ENCODE measurements around the gene SHCBP1.
"Not testable (repeated sequence)": the region's sequence is repeated elsewhere in the genome, so short reads cannot be mapped to it uniquely, and the experiment has no call there.

SHCBP1 gene

GRCh38 chr16:46621006-46621933 is at the start of gene SHCBP1:
SHCBP1 (minus strand) TSS chr16:46621379; CDS start chr16:46621359, 20 bp downstream.
- TF ChIP-seq POLR2A (IDR thresholded peaks at IDR 0.05; ENCODE audit: low read length) (peak; percentile 84), GATA1 (IDR thresholded peaks at IDR 0.05; ENCODE audit: low read depth, low read length) (no peak)
- peak; percentile 93 to 94 for DNase-seq

GRCh38 chr16:46662123-46662522 is 40.9 kb upstream of the SHCBP1 start:
- DNase-seq: no peak
- no peak for TF ChIP-seq POLR2A (IDR thresholded peaks at IDR 0.05; ENCODE audit: low read length)
- no peak for TF ChIP-seq GATA1 (IDR thresholded peaks at IDR 0.05; ENCODE audit: low read depth, low read length)

- TF ChIP-seq POLR2A (IDR thresholded peaks at IDR 0.05; ENCODE audit: low read length): no peak
- no peak for TF ChIP-seq GATA1 (IDR thresholded peaks at IDR 0.05; ENCODE audit: low read depth, low read length)
- no peak for DNase-seq
These were observed 37.7 kb upstream of the SHCBP1 start for GRCh38 chr16:46658925-46659324.

GRCh38 chr16:46651305-46651704 is 30.1 kb upstream of the SHCBP1 start:
- no peak for DNase-seq
- no peak for TF ChIP-seq POLR2A (IDR thresholded peaks at IDR 0.05; ENCODE audit: low read length)
- TF ChIP-seq GATA1 (IDR thresholded peaks at IDR 0.05; ENCODE audit: low read depth, low read length): no peak

GRCh38 chr16:46650254-46650623 is 29.1 kb upstream of the SHCBP1 start:
- no peak for DNase-seq
- TF ChIP-seq GATA1 (IDR thresholded peaks at IDR 0.05; ENCODE audit: low read depth, low read length): no peak
- no peak for TF ChIP-seq POLR2A (IDR thresholded peaks at IDR 0.05; ENCODE audit: low read length)

GRCh38 chr16:46649588-46650253 is 28.5 kb upstream of the SHCBP1 start:
- DNase-seq: no peak

GRCh38 chr16:46648656-46649055 is 27.5 kb upstream of the SHCBP1 start:
- no peak for TF ChIP-seq POLR2A (IDR thresholded peaks at IDR 0.05; ENCODE audit: low read length)
- TF ChIP-seq GATA1 (IDR thresholded peaks at IDR 0.05; ENCODE audit: low read depth, low read length): no peak
- no peak for DNase-seq

More at GRCh38 chr16:46649588-46650253, 28.5 kb upstream of the SHCBP1 start:
- TF ChIP-seq POLR2A (IDR thresholded peaks at IDR 0.05; ENCODE audit: low read length): no peak
- no peak for TF ChIP-seq GATA1 (IDR thresholded peaks at IDR 0.05; ENCODE audit: low read depth, low read length)

- no peak for TF ChIP-seq POLR2A (IDR thresholded peaks at IDR 0.05; ENCODE audit: low read length)
- TF ChIP-seq GATA1 (IDR thresholded peaks at IDR 0.05; ENCODE audit: low read depth, low read length): no peak
- no peak for DNase-seq
These were observed 18.1 kb upstream of the SHCBP1 start for GRCh38 chr16:46638947-46639925.

GRCh38 chr16:46632778-46633733 is 11.9 kb upstream of the SHCBP1 start:
- TF ChIP-seq GATA1 (IDR thresholded peaks at IDR 0.05; ENCODE audit: low read depth, low read length) (no peak), POLR2A (IDR thresholded peaks at IDR 0.05; ENCODE audit: low read length) (no peak)
- DNase-seq: no peak

GRCh38 chr16:46629331-46630219 is 8.4 kb upstream of the SHCBP1 start:
- no peak for DNase-seq
- no peak for TF ChIP-seq POLR2A (IDR thresholded peaks at IDR 0.05; ENCODE audit: low read length)
- TF ChIP-seq GATA1 (IDR thresholded peaks at IDR 0.05; ENCODE audit: low read depth, low read length): no peak

GRCh38 chr16:46627746-46628145 is 6.6 kb upstream of the SHCBP1 start:
- no peak for TF ChIP-seq POLR2A (IDR thresholded peaks at IDR 0.05; ENCODE audit: low read length)
- no peak for TF ChIP-seq GATA1 (IDR thresholded peaks at IDR 0.05; ENCODE audit: low read depth, low read length)
- no peak for DNase-seq

GRCh38 chr16:46626681-46627080 is 5.5 kb upstream of the SHCBP1 start:
- not testable (repeated sequence) for DNase-seq

- DNase-seq: not testable (repeated sequence)
These were observed 3.7 kb upstream of the SHCBP1 start for GRCh38 chr16:46624862-46625261.

- DNase-seq: not testable (repeated sequence)
These were observed 2.5 kb upstream of the SHCBP1 start for GRCh38 chr16:46623707-46624106.

GRCh38 chr16:46623246-46623645 is 2.1 kb upstream of the SHCBP1 start:
- DNase-seq: not testable (repeated sequence)
